Liver (tissue), 9 donors: ENCODE data around the gene PCP2. TPM values are rescaled to one million over a fixed set of nuclear protein-coding genes. Genes with fewer than 3 reads are reported as not detected.
A peak's percentile ranks its signal among the peaks of the same experiment; 100 is the strongest.

Source experiments
- DNase-seq: peaks from one replicate; pipeline ENCODE4 v3.0.0-alpha.2; 2017; ENCODE audit warnings: low spot score
- H3K27ac ChIP-seq, 2 donors: one replicate each; pipeline ENCODE4 v1.7.0; 2013; ENCODE audit warnings: inconsistent platforms in 2 of 2, low read length in 2 of 2, control low read depth in 1 of 2, low read depth in 1 of 2, mild to moderate bottlenecking in 1 of 2
- H3K27me3 ChIP-seq, 4 donors: one replicate each; pipeline versions ENCODE4 v1.6.1 to v1.7.0; 2013; ENCODE audit warnings: low read length in 3 of 4, inconsistent platforms in 1 of 4, mild to moderate bottlenecking in 1 of 4, moderate library complexity in 1 of 4; ENCODE audit not compliant: control insufficient read depth in 4 of 4, insufficient read depth in 4 of 4
- H3K36me3 ChIP-seq, 4 donors: one replicate each; pipeline versions ENCODE4 v1.6.1 to v1.7.0; 2013; ENCODE audit warnings: low read length in 3 of 4, mild to moderate bottlenecking in 3 of 4, low read depth in 1 of 4, moderate library complexity in 1 of 4; ENCODE audit not compliant: control insufficient read depth in 4 of 4, insufficient read depth in 3 of 4
- H3K4me1 ChIP-seq, 4 donors: one replicate each; pipeline versions ENCODE4 v1.6.1 to v1.7.0; 2013; ENCODE audit warnings: low read length in 3 of 4, mild to moderate bottlenecking in 3 of 4, moderate library complexity in 1 of 4; ENCODE audit not compliant: control insufficient read depth in 4 of 4, insufficient read depth in 4 of 4
- H3K4me3 ChIP-seq, 3 donors: one replicate each; pipeline versions ENCODE4 v1.6.1 to v1.7.0; 2013; ENCODE audit warnings: low read length in 3 of 3, control low read depth in 1 of 3, low read depth in 1 of 3, mild to moderate bottlenecking in 1 of 3
- H3K9ac ChIP-seq, 2 donors: one replicate each; pipeline ENCODE4 v1.7.0; 2013; ENCODE audit warnings: low read length in 2 of 2, mild to moderate bottlenecking in 2 of 2, moderate library complexity in 2 of 2, control low read depth in 1 of 2, low read depth in 1 of 2
- H3K9me3 ChIP-seq, 4 donors: one replicate each; pipeline versions ENCODE4 v1.6.1 to v1.7.0; 2013; ENCODE audit warnings: low read length in 3 of 4; ENCODE audit not compliant: control insufficient read depth in 4 of 4
- ATF3 ChIP-seq: IDR thresholded peaks from 2 replicates; pipeline ENCODE4 v1.6.1; 2016; ENCODE audit warnings: antibody characterized with exemption
- EGR1 ChIP-seq, 2 donors: IDR thresholded peaks; 2 replicates each; pipeline ENCODE4 v1.6.1; 2016 to 2018; ENCODE audit warnings: antibody characterized with exemption in 2 of 2, low read depth in 2 of 2
- FOXA1 ChIP-seq: IDR thresholded peaks from 2 replicates; pipeline ENCODE4 v1.6.1; 2016; ENCODE audit warnings: antibody characterized with exemption
- FOXA2 ChIP-seq: IDR thresholded peaks from 2 replicates; pipeline ENCODE4 v1.6.1; 2016; ENCODE audit warnings: antibody characterized with exemption
- GABPA ChIP-seq, 2 donors: IDR thresholded peaks in 1 of 2; conservative IDR thresholded peaks in 1 of 2; 2 replicates each; pipeline ENCODE4 v1.6.1; 2016; ENCODE audit warnings: antibody characterized with exemption in 2 of 2, mild to moderate bottlenecking in 1 of 2, moderate library complexity in 1 of 2
- HNF4A ChIP-seq, 2 donors: conservative IDR thresholded peaks; 2 replicates each; pipeline ENCODE4 v1.6.1; 2016; ENCODE audit warnings: antibody characterized with exemption in 2 of 2, mild to moderate bottlenecking in 2 of 2
- HNF4G ChIP-seq: IDR thresholded peaks from 2 replicates; pipeline ENCODE4 v1.6.1; 2016; ENCODE audit warnings: antibody characterized with exemption
- JUND ChIP-seq, 2 donors: IDR thresholded peaks; 2 replicates each; pipeline ENCODE4 v1.6.1; 2016; ENCODE audit warnings: antibody characterized with exemption in 2 of 2
- MAX ChIP-seq: IDR thresholded peaks from 2 replicates; pipeline ENCODE4 v1.6.1; 2016; ENCODE audit warnings: antibody characterized with exemption
- NR2F2 ChIP-seq: IDR thresholded peaks from 2 replicates; pipeline ENCODE4 v1.6.1; 2016; ENCODE audit warnings: antibody characterized with exemption
- RAD21 ChIP-seq, 2 donors: IDR thresholded peaks; 2 replicates each; pipeline ENCODE4 v1.6.1; 2016; ENCODE audit warnings: antibody characterized with exemption in 2 of 2, mild to moderate bottlenecking in 2 of 2
- REST ChIP-seq: IDR thresholded peaks from 2 replicates; pipeline ENCODE4 v1.6.1; 2016; ENCODE audit warnings: antibody characterized with exemption, mild to moderate bottlenecking
- RXRA ChIP-seq, 2 donors: IDR thresholded peaks; 2 replicates each; pipeline ENCODE4 v1.6.1; 2017 to 2018; ENCODE audit warnings: antibody characterized with exemption in 2 of 2, mild to moderate bottlenecking in 1 of 2
- SP1 ChIP-seq: IDR thresholded peaks from 2 replicates; pipeline ENCODE4 v1.6.1; 2018; ENCODE audit warnings: antibody characterized with exemption, mild to moderate bottlenecking
- TAF1 ChIP-seq: conservative IDR thresholded peaks from 2 replicates; pipeline ENCODE4 v1.6.1; 2016; ENCODE audit warnings: antibody characterized with exemption, mild to moderate bottlenecking
- YY1 ChIP-seq: IDR thresholded peaks from 2 replicates; pipeline ENCODE4 v1.6.1; 2016; ENCODE audit warnings: antibody characterized with exemption, mild to moderate bottlenecking
- ZBTB33 ChIP-seq: IDR thresholded peaks from 2 replicates; pipeline ENCODE4 v1.6.1; 2016; ENCODE audit warnings: antibody characterized with exemption
- WGBS: extraction: QIAGEN DNeasy Blood & Tissue Kit; methylation state at CpG from one replicate; pipeline ENCODE4 v1.1.7; 2013; 5-methylcytosine and 5-hydroxymethylcytosine counted together
- polyA plus RNA-seq, 2 donors: library from polyadenylated mRNA; stranded (reverse) in 1 of 2; unstranded in 1 of 2; fragments of 200-250 nt in 1 of 2; fragments of >200 nt in 1 of 2; fragmentation: Nextera tagmentation in 1 of 2; extraction: Ambion mirVana in 1 of 2; gene quantifications; one replicate each; pipeline versions ENCODE4 v1.2.1 to v1.2.3, GENCODE V29; 2013 to 2015
- total RNA-seq, 2 donors: library from RNA; depleted of rRNA; stranded (reverse); fragments of >200 nt; gene quantifications; one replicate each; pipeline ENCODE4 v1.2.3, GENCODE V29; 2014
- donor health status: healthy.
- donor health status: healthy.
- donor health status: healthy.
- donor health status: healthy.
- donor health status: healthy.

The PCP2 gene
- total and polyA plus RNA-seq, 4 donors: 0.08 to 0.25 TPM; not detected in 2

- TF ChIP-seq REST (no peak), JUND (IDR thresholded peaks at IDR 0.05) (no peak), FOXA2 (no peak), ATF3 (no peak), HNF4A (conservative IDR thresholded peaks at IDR 0.05) (no peak), MAX (no peak), TAF1 (no peak), RXRA (IDR thresholded peaks at IDR 0.05) (no peak), SP1 (no peak), EGR1 (IDR thresholded peaks at IDR 0.05; ENCODE audit: low read depth in 2 of 2) (no peak), RAD21 (IDR thresholded peaks at IDR 0.05) (no peak)
Measured at GRCh38 chr19:7597689-7598088, 35.8 kb downstream of the PCP2 start (continued).

GRCh38 chr19:7596211-7596937 lies 37.1 kb downstream of the PCP2 start:
- TF ChIP-seq EGR1 (IDR thresholded peaks at IDR 0.05; ENCODE audit: low read depth in 2 of 2) (no peak), HNF4A (conservative IDR thresholded peaks at IDR 0.05) (peak in 1 of 2 donors; percentile 35), HNF4G (no peak), YY1 (no peak), SP1 (no peak)
- Histone ChIP-seq H3K27ac (peak overlapping the region; percentile 22 to 50), H3K36me3 (peaks cover 0 to 2% (median 0%) of the 10 kb centered on the region in 4 donors), H3K27me3 (no peaks in the 10 kb centered on the region), H3K4me3 (peak overlapping the region; percentile 26 to 97 (median 79)), H3K4me1 (peaks cover 2 to 13% (median 6%) of the 10 kb centered on the region in 4 donors), H3K9ac (peak overlapping the region in 1 of 2 donors; percentile 1), H3K9me3 (no peaks in the 10 kb centered on the region)
- DNase-seq: no peak
- 3% methylated on average over 70 of the region's 70 CpGs for WGBS

GRCh38 chr19:7595466-7596133 lies 37.9 kb downstream of the PCP2 start, which contains the start of gene CAMSAP3:
CAMSAP3 (plus strand) TSS chr19:7595863; CDS start chr19:7596003, 140 bp downstream.
- H3K27ac ChIP-seq: peak within 1 kb of the TSS; percentile 22 to 50

More at GRCh38 chr19:7595466-7596133, 37.9 kb downstream of the PCP2 start, which contains the start of gene CAMSAP3:
- H3K36me3 ChIP-seq: peaks cover 0 to 2% (median 0%) of the 10 kb centered on the region in 4 donors
- peak within 1 kb of the TSS; percentile 26 to 97 (median 79) for H3K4me3 ChIP-seq
- peak within 1 kb of the TSS in 1 of 2 donors; percentile 1 for H3K9ac ChIP-seq
- TF ChIP-seq MAX (no peak), TAF1 (no peak), HNF4G (no peak), FOXA1 (no peak), RXRA (IDR thresholded peaks at IDR 0.05) (no peak), SP1 (no peak), GABPA (IDR thresholded peaks at IDR 0.05 in 1 of 2, conservative IDR thresholded peaks at IDR 0.05 in 1 of 2) (no peak), NR2F2 (no peak), JUND (IDR thresholded peaks at IDR 0.05) (no peak), ZBTB33 (no peak)
- peaks cover 2 to 13% (median 6%) of the 10 kb centered on the region in 4 donors for H3K4me1 ChIP-seq
- no peaks in the 10 kb centered on the region for H3K9me3 ChIP-seq
- H3K27me3 ChIP-seq: no peaks in the 10 kb centered on the region
- DNase-seq: peak; percentile 70
- under 1% methylated on average over 78 of the region's 78 CpGs for WGBS
